Peyer's patch (tissue), 4 donors: ENCODE data around the gene DEFB112.

Experiments used
- CTCF ChIP-seq, 6 experiments: fragments of 450-650 bp in 4 of 6; fragments of 200-600 bp in 2 of 6; sonication (generic) in 1 of 6; IDR thresholded peaks; one replicate each; pipeline ENCODE4 v1.5.1; 2017 to 2019; ENCODE audit warnings: antibody characterized with exemption in 6 of 6, mild to moderate bottlenecking in 3 of 6, moderate library complexity in 1 of 6
- POLR2A ChIP-seq, 2 donors: fragments of 450-650 bp; IDR thresholded peaks; one replicate each; pipeline ENCODE4 v1.5.1; 2017; ENCODE audit warnings: antibody characterized with exemption in 2 of 2, mild to moderate bottlenecking in 2 of 2, moderate library complexity in 2 of 2

GRCh38 chr6:50062051-50062450 lies 12.3 kb upstream of the DEFB112 start:
- TF ChIP-seq CTCF (IDR thresholded peaks at IDR 0.05) (no peak), POLR2A (IDR thresholded peaks at IDR 0.05) (no peak)
